CD4-positive, CD25-positive, alpha-beta regulatory T cell (primary cell): ENCODE data around the gene MMP14. TPM values are rescaled to one million over a fixed set of nuclear protein-coding genes. Genes with fewer than 3 reads are reported as not detected.
"Not testable (repeated sequence)": the region's sequence is repeated elsewhere in the genome, so short reads cannot be mapped to it uniquely, and the experiment has no call there.

ENCODE experiments used
- ATAC-seq, 2 donors: fragments of 150-1000 bp; cut with Tn5 transposase; one replicate each; pipeline ENCODE4 v1.10.0; 2021; ENCODE audit warnings: low read depth in 2 of 2, moderate number of reproducible peaks in 2 of 2, moderate library complexity in 1 of 2
- DNase-seq, 3 donors: peaks; one replicate each; pipeline versions ENCODE4 v3.0.0 to v3.0.0-alpha.2; 2012 to 2022; ENCODE audit warnings: mixed read lengths in 1 of 3
- H3K27ac ChIP-seq: one replicate; pipeline ENCODE4 v1.7.0; 2013; ENCODE audit warnings: mild to moderate bottlenecking, low read length; ENCODE audit not compliant: insufficient read depth, poor library complexity, severe bottlenecking
- H3K27me3 ChIP-seq: one replicate; pipeline ENCODE4 v1.7.0; 2013; ENCODE audit warnings: low read length; ENCODE audit not compliant: control insufficient read depth, insufficient read depth
- H3K36me3 ChIP-seq: one replicate; pipeline ENCODE4 v1.7.0; 2013; ENCODE audit warnings: mild to moderate bottlenecking, low read length, moderate library complexity; ENCODE audit not compliant: control insufficient read depth, insufficient read depth
- H3K4me1 ChIP-seq: 2 replicates; pipeline ENCODE4 v1.7.0; 2013; ENCODE audit warnings: mild to moderate bottlenecking, low read length; ENCODE audit not compliant: insufficient read depth, control insufficient read depth, poor library complexity, severe bottlenecking
- H3K4me3 ChIP-seq: one replicate; pipeline ENCODE4 v1.7.0; 2013; ENCODE audit warnings: low read depth, mild to moderate bottlenecking, low read length, moderate library complexity
- H3K9me3 ChIP-seq, 2 experiments: 1 replicate in 1 of 2; 2 replicates in 1 of 2; pipeline ENCODE4 v1.7.0; 2013; ENCODE audit warnings: low read length in 2 of 2, mild to moderate bottlenecking in 1 of 2, moderate library complexity in 1 of 2; ENCODE audit not compliant: control insufficient read depth in 2 of 2
- H3K27ac Mint-ChIP-seq, 3 donors: one replicate each; pipeline ENCODE4 v1.8.0; 2020 to 2022; ENCODE audit warnings: mild to moderate bottlenecking in 3 of 3, mixed read lengths in 3 of 3, moderate library complexity in 2 of 3
- H3K27me3 Mint-ChIP-seq: one replicate; pipeline ENCODE4 v1.8.0; 2022; ENCODE audit warnings: mild to moderate bottlenecking, mixed read lengths
- H3K36me3 Mint-ChIP-seq: one replicate; pipeline ENCODE4 v1.8.0; 2020; ENCODE audit warnings: mixed read lengths
- H3K4me1 Mint-ChIP-seq, 4 donors: one replicate each; pipeline ENCODE4 v1.8.0; 2020 to 2022; ENCODE audit warnings: mixed read lengths in 4 of 4, mild to moderate bottlenecking in 1 of 4
- H3K4me3 Mint-ChIP-seq, 4 donors: one replicate each; pipeline ENCODE4 v1.8.0; 2020 to 2022; ENCODE audit warnings: mild to moderate bottlenecking in 4 of 4, mixed read lengths in 4 of 4, moderate library complexity in 3 of 4
- H3K9me3 Mint-ChIP-seq, 7 donors: one replicate each; pipeline ENCODE4 v1.8.0; 2020 to 2022; ENCODE audit warnings: mixed read lengths in 7 of 7, mild to moderate bottlenecking in 3 of 7, moderate library complexity in 2 of 7
- polyA plus RNA-seq, 4 donors: library from polyadenylated mRNA; unstranded; fragments of 300-500 nt; fragmentation: Illumina TruSeq; gene quantifications; one replicate each; pipeline ENCODE4 v1.2.3, GENCODE V29; 2021
- total RNA-seq: library from RNA; stranded (reverse); gene quantifications from one replicate; pipeline ENCODE4 v1.2.3, GENCODE V29; 2022

Gene MMP14
- total and polyA plus RNA-seq, 5 donors from 2014 or later: 1.0 TPM; not detected in 4

- H3K27ac Mint-ChIP-seq, H3K27me3 ChIP-seq, H3K36me3 Mint-ChIP-seq, H3K27ac ChIP-seq, H3K4me3 ChIP-seq, H3K4me1 ChIP-seq, H3K36me3 ChIP-seq, H3K9me3 ChIP-seq, H3K27me3 Mint-ChIP-seq, DNase-seq, H3K9me3 Mint-ChIP-seq, ATAC-seq, H3K4me3 Mint-ChIP-seq: not testable (repeated sequence)
- peaks cover 0 to 19% (median 11%) of the 10 kb centered on the region in 4 donors for H3K4me1 Mint-ChIP-seq
Observed at GRCh38 chr14:22852178-22852577, 15.8 kb downstream of the MMP14 start.

DNA sequence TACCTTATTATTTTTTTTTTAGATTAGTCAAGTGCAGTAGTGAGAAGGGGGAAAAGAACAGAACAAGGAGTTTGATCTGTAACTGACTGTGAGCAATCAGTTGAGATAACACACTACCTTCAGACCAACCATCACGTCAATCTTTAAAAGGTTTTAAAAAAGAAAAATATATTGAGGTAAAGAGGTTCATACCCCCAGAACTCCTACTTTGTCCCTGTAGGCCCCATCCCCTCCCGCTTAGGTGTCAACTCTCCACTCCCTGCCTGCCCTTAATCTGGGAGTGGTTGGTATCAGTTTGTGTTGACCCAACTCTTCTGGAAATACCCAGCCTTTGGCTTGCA lies 16.2 kb downstream of the MMP14 start:
- Mint-ChIP-seq H3K4me3 (peak overlapping the region in 1 of 4 donors; percentile 82), H3K4me1 (peaks cover 0 to 19% (median 13%) of the 10 kb centered on the region in 4 donors), H3K27me3 (no peaks in the 10 kb centered on the region), H3K9me3 (peaks cover 0 to 2% (median 0%) of the 10 kb centered on the region in 7 donors), H3K27ac (peak overlapping the region in 2 of 3 donors; percentile 75 to 80), H3K36me3 (no peaks in the 10 kb centered on the region)
- Histone ChIP-seq H3K36me3 (no peaks in the 10 kb centered on the region), H3K4me1 (peaks cover 10% of the 10 kb centered on the region), H3K9me3 (peaks cover 0 to 1% of the 10 kb centered on the region in 2 experiments), H3K27ac (no peak overlapping the region), H3K4me3 (no peak overlapping the region), H3K27me3 (no peaks in the 10 kb centered on the region)
- no peak for ATAC-seq
- DNase-seq: no peak

- ATAC-seq (peak; percentile 86 to 88), DNase-seq (peak; percentile 78 to 87 (median 84))
- Mint-ChIP-seq H3K36me3 (no peaks in the 10 kb centered on the region), H3K27me3 (peaks cover 2% of the 10 kb centered on the region), H3K4me1 (peaks cover 2 to 23% (median 15%) of the 10 kb centered on the region in 4 donors), H3K4me3 (peak overlapping the region; percentile 82 to 94 (median 87)), H3K27ac (peak overlapping the region; percentile 45 to 80 (median 75)), H3K9me3 (peaks cover 0 to 2% (median 0%) of the 10 kb centered on the region in 7 donors)
- H3K27me3 ChIP-seq: no peaks in the 10 kb centered on the region
- peaks cover 13% of the 10 kb centered on the region for H3K4me1 ChIP-seq
- H3K4me3 ChIP-seq: peak overlapping the region; percentile 81
- H3K27ac ChIP-seq: peak overlapping the region; percentile 65
- peaks cover 0 to 1% of the 10 kb centered on the region in 2 experiments for H3K9me3 ChIP-seq
- no peaks in the 10 kb centered on the region for H3K36me3 ChIP-seq
Observed at GRCh38 chr14:22852940-22853767, 16.8 kb downstream of the MMP14 start.

GRCh38 chr14:22854296-22854695 lies 17.9 kb downstream of the MMP14 start:
- peaks cover 4 to 32% (median 20%) of the 10 kb centered on the region in 4 donors for H3K4me1 Mint-ChIP-seq
- H3K27ac Mint-ChIP-seq, H3K27ac ChIP-seq, ATAC-seq, DNase-seq, H3K9me3 ChIP-seq, H3K27me3 ChIP-seq, H3K36me3 ChIP-seq, H3K36me3 Mint-ChIP-seq, H3K4me3 Mint-ChIP-seq, H3K4me3 ChIP-seq, H3K9me3 Mint-ChIP-seq, H3K27me3 Mint-ChIP-seq: not testable (repeated sequence)
- H3K4me1 ChIP-seq: peaks cover 24% of the 10 kb centered on the region

DNA sequence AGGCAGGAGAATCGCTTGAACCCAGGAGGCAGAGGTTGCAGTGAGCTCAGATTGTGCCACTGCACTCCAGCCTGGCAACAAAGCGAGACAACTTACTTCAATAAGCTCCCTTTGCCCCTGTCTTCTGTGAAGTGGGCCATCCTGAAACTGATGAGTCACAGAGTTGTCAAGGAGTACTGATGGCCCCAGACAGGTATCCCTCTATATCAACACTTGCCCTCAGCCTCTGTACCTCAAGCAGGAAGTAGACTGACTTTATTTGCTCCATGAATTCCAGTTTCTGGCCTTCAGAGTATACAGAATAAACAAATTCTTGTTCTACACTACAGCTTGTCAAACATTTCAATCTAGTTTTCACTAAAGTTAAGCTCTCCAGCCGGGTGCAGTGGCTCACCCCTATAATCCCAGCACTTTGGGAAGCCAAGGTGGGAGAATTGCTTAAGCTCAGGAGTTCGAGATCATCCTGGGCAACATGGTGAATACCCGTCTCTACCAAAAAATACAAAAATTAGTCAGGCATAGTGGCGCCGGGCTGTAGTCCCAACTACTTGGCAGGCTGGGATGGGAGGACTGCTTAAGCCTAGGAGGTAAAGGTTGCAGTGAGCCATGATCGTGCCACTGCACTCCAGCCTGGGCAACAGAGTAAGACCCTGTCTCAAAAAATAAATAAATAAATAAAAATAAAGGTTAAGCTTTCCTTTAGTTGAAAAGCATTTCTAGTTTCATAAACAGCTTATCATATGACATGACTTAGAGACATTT lies 18.8 kb downstream of the MMP14 start:
- no peak for ATAC-seq
- Histone ChIP-seq H3K4me1 (peaks cover 25% of the 10 kb centered on the region), H3K27me3 (no peaks in the 10 kb centered on the region), H3K36me3 (no peaks in the 10 kb centered on the region), H3K9me3 (peaks cover 0 to 1% of the 10 kb centered on the region in 2 experiments), H3K27ac (no peak overlapping the region), H3K4me3 (no peak overlapping the region)
- peaks cover 4% of the 10 kb centered on the region for H3K27me3 Mint-ChIP-seq
- H3K4me1 Mint-ChIP-seq: peaks cover 4 to 32% (median 20%) of the 10 kb centered on the region in 4 donors
- no peak overlapping the region for H3K4me3 Mint-ChIP-seq
- no peak overlapping the region for H3K27ac Mint-ChIP-seq
- H3K9me3 Mint-ChIP-seq: no peaks in the 10 kb centered on the region
- H3K36me3 Mint-ChIP-seq: no peaks in the 10 kb centered on the region
- DNase-seq: peak in 1 of 3 donors; percentile 50

DNA sequence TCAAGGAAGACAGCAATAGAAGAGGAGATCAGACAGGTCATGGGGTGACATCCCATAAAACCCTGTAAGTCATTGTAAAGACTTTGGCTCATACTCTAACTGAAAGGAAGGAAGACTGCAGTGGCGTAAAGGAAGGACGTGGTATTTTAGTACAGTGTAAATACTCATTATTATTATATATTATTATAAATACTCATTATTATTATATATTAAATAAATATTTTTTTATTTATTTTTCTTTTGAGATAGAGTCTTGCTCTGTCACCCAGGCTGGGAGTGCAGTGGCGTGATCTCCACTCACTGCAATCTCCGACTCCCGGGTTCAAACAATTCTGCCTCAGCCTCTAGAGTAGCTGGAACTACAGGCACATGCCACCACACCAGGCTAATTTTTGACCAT lies 20.0 kb downstream of the MMP14 start:
- H3K4me3 Mint-ChIP-seq: no peak overlapping the region
- H3K4me1 ChIP-seq: peaks cover 25% of the 10 kb centered on the region
- no peaks in the 10 kb centered on the region for H3K9me3 Mint-ChIP-seq
- peaks cover 0 to 1% of the 10 kb centered on the region in 2 experiments for H3K9me3 ChIP-seq
- DNase-seq (no peak), ATAC-seq (no peak)
- H3K27me3 Mint-ChIP-seq: peaks cover 4% of the 10 kb centered on the region
- no peaks in the 10 kb centered on the region for H3K27me3 ChIP-seq
- H3K4me1 Mint-ChIP-seq: peaks cover 6 to 36% (median 20%) of the 10 kb centered on the region in 4 donors
- peak overlapping the region in 2 of 3 donors; percentile 11 to 81 for H3K27ac Mint-ChIP-seq
- no peaks in the 10 kb centered on the region for H3K36me3 Mint-ChIP-seq
- no peak overlapping the region for H3K4me3 ChIP-seq
- no peak overlapping the region for H3K27ac ChIP-seq
- H3K36me3 ChIP-seq: no peaks in the 10 kb centered on the region

DNA sequence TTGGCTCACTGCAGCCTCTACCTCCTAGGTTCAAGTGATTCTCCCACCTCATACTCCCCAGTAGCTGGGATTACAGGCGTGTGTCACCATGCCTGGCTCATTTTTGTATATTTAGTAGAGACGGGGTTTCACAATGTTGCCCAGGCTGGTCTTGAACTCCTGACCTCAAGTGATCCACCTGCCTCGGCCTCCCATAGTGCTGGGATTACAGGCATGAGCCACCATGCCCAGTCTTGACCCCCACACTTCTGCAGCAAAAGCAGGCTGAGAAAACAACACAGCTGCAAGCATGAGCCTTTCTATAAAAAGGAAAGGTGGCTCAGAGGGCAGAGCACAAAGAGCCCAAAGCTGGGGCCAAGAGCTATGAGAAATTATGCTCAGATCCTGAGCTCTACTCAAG lies 24.0 kb downstream of the MMP14 start:
- DNase-seq, H3K9me3 ChIP-seq, H3K27ac ChIP-seq, ATAC-seq, H3K36me3 ChIP-seq, H3K27me3 Mint-ChIP-seq, H3K4me3 Mint-ChIP-seq, H3K36me3 Mint-ChIP-seq, H3K4me3 ChIP-seq, H3K27me3 ChIP-seq, H3K9me3 Mint-ChIP-seq: not testable (repeated sequence)
- peaks cover 18% of the 10 kb centered on the region for H3K4me1 ChIP-seq
- peak overlapping the region in 2 of 3 donors; percentile 10 to 14 for H3K27ac Mint-ChIP-seq
- peaks cover 7 to 29% (median 16%) of the 10 kb centered on the region in 4 donors for H3K4me1 Mint-ChIP-seq
